Testis (tissue), 2 donors: ENCODE results near the gene SMYD3.

Source experiments
- POLR2A ChIP-seq: fragments of 450-650 bp; IDR thresholded peaks from one replicate; pipeline ENCODE4 v1.6.1; 2017; ENCODE audit warnings: antibody characterized with exemption, mild to moderate bottlenecking, moderate library complexity
- TF ChIP-seq, protein P1 (sequence below), 3 experiments: fragments of 450-650 bp in 2 of 3; fragments of 200-600 bp in 1 of 3; sonication (generic) in 1 of 3; IDR thresholded peaks; one replicate each; pipeline ENCODE4 v1.5.1; 2016 to 2019; ENCODE audit warnings: antibody characterized with exemption in 3 of 3, mild to moderate bottlenecking in 2 of 3, moderate library complexity in 1 of 3

GRCh38 chr1:245700631-245701030, 806.4 kb downstream of the SMYD3 start:
- TF ChIP-seq, protein P1, sequence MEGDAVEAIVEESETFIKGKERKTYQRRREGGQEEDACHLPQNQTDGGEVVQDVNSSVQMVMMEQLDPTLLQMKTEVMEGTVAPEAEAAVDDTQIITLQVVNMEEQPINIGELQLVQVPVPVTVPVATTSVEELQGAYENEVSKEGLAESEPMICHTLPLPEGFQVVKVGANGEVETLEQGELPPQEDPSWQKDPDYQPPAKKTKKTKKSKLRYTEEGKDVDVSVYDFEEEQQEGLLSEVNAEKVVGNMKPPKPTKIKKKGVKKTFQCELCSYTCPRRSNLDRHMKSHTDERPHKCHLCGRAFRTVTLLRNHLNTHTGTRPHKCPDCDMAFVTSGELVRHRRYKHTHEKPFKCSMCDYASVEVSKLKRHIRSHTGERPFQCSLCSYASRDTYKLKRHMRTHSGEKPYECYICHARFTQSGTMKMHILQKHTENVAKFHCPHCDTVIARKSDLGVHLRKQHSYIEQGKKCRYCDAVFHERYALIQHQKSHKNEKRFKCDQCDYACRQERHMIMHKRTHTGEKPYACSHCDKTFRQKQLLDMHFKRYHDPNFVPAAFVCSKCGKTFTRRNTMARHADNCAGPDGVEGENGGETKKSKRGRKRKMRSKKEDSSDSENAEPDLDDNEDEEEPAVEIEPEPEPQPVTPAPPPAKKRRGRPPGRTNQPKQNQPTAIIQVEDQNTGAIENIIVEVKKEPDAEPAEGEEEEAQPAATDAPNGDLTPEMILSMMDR (IDR thresholded peaks at IDR 0.05), result no peak
- no peak for TF ChIP-seq POLR2A
